HepG2 (cell line): ENCODE measurements around the gene TSTD1. TPM values are rescaled to one million over a fixed set of nuclear protein-coding genes. Genes with fewer than 3 reads are reported as not detected.

Experiments used
- ATAD3A ChIP-seq: sonication (generic); formaldehyde crosslinking; IDR thresholded peaks from 2 replicates; pipeline ENCODE4 v1.4.0; 2020; ENCODE audit warnings: missing genetic modification reagents
- HMG20B ChIP-seq: conservative IDR thresholded peaks from 2 replicates; pipeline ENCODE4 v1.6.1; 2016; ENCODE audit warnings: missing genetic modification reagents, missing compliant biosample characterization
- MBNL3 ChIP-seq: fragments of 250-450 bp; sonication (Bioruptor Pico); conservative IDR thresholded peaks from 2 replicates; pipeline ENCODE4 v1.8.0; 2022; ENCODE audit warnings: mild to moderate bottlenecking, inconsistent platforms
- SUZ12 ChIP-seq: fragments of 150-350 bp; IDR thresholded peaks from 2 replicates; pipeline ENCODE4 v1.6.1; 2014; ENCODE audit warnings: low read depth, low read length
- ZC3H13 ChIP-seq: sonication (generic); formaldehyde crosslinking; IDR thresholded peaks from 2 replicates; pipeline ENCODE4 v1.8.1; 2023; ENCODE audit warnings: mild to moderate bottlenecking, missing genetic modification reagents, moderate library complexity
- ZNF232 ChIP-seq: sonication (generic); formaldehyde crosslinking; IDR thresholded peaks from 2 replicates; pipeline ENCODE4 v1.4.0; 2020; ENCODE audit warnings: missing genetic modification reagents, borderline replicate concordance
- polyA plus RNA-seq, 8 experiments: library from polyadenylated mRNA; depleted of rRNA in 3 of 8; stranded (reverse) in 7 of 8; unstranded in 1 of 8; fragments of >200 nt; fragmentation: Illumina TruSeq in 4 of 8; extraction: Trizol in 4 of 8; gene quantifications; 2 replicates each; pipeline versions ENCODE4 v1.2.1 to v1.2.3, GENCODE V29; 2011 to 2016; ENCODE audit warnings: low read depth in 4 of 8, missing spikeins in 1 of 8, mixed read lengths in 1 of 8; ENCODE audit not compliant: insufficient read depth in 1 of 8
- total RNA-seq, 5 experiments: library from RNA; depleted of rRNA; stranded (reverse); fragments of >200 nt; fragmentation: Illumina TruSeq; extraction: Trizol; gene quantifications; 2 replicates each; pipeline ENCODE4 v1.2.3, GENCODE V29; 2016; ENCODE audit warnings: low read depth in 1 of 5
- TF ChIP-seq, protein P1 (sequence below): sonication (generic); formaldehyde crosslinking; IDR thresholded peaks from 2 replicates; pipeline ENCODE4 v1.4.0; 2020; ENCODE audit warnings: missing genetic modification reagents

Gene TSTD1
- total and polyA plus RNA-seq, 2 of the 13 experiments (the other 11 are each of a cell fraction or from before 2014, with no cell fraction given): 0.15 to 0.31 TPM

DNA sequence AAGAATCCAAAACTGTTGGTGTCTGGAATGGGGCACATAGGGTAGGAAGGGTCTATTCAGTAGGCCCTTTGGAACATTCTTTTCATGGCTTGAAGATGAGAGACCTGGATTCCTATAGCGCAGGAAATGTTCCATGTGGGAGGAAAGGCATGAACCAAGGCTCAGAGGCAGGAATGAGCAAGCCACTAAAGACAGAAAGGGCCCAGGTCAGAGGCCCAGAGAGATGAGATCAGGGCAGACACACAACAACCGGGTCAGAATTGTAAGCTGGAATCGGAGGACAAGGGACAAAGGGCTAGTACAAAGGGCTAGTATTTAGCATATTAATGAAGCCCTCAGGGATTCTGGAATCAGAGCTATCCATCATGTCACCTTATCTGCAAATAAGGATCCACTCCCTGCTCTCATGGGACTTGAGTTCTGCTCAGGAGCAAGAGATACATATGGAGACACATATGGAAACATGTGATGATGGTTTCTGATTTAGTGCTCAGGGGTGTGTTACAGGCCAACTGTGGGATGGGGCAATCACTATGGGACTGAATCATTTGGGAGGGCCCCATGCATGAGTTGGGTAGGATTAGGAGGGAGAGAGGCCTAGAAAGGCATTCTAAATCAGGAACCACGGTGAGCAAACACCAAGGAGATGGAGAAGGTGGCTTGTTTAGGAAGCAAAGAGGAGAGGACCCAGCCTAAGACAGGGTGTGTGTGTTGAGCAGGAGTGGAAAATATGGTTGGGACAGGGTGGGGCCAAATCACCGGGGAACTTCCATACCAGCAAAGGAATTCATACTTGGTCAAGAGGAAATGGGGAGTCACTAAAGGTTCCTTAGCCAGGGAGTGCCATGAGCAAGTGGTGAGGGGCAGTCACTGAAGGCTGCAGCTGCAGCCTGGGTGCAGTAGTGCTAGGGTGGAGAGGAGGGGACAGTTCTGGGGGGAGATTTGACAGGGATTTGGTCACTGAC lies 42.0 kb upstream of the TSTD1 start (continued):
- TF ChIP-seq, protein P1, sequence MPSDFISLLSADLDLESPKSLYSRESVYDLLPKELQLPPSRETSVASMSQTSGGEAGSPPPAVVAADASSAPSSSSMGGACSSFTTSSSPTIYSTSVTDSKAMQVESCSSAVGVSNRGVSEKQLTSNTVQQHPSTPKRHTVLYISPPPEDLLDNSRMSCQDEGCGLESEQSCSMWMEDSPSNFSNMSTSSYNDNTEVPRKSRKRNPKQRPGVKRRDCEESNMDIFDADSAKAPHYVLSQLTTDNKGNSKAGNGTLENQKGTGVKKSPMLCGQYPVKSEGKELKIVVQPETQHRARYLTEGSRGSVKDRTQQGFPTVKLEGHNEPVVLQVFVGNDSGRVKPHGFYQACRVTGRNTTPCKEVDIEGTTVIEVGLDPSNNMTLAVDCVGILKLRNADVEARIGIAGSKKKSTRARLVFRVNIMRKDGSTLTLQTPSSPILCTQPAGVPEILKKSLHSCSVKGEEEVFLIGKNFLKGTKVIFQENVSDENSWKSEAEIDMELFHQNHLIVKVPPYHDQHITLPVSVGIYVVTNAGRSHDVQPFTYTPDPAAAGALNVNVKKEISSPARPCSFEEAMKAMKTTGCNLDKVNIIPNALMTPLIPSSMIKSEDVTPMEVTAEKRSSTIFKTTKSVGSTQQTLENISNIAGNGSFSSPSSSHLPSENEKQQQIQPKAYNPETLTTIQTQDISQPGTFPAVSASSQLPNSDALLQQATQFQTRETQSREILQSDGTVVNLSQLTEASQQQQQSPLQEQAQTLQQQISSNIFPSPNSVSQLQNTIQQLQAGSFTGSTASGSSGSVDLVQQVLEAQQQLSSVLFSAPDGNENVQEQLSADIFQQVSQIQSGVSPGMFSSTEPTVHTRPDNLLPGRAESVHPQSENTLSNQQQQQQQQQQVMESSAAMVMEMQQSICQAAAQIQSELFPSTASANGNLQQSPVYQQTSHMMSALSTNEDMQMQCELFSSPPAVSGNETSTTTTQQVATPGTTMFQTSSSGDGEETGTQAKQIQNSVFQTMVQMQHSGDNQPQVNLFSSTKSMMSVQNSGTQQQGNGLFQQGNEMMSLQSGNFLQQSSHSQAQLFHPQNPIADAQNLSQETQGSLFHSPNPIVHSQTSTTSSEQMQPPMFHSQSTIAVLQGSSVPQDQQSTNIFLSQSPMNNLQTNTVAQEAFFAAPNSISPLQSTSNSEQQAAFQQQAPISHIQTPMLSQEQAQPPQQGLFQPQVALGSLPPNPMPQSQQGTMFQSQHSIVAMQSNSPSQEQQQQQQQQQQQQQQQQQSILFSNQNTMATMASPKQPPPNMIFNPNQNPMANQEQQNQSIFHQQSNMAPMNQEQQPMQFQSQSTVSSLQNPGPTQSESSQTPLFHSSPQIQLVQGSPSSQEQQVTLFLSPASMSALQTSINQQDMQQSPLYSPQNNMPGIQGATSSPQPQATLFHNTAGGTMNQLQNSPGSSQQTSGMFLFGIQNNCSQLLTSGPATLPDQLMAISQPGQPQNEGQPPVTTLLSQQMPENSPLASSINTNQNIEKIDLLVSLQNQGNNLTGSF (CRISPR knock-in tag): no peak
- TF ChIP-seq ATAD3A: no peak
- TF ChIP-seq ZC3H13 (CRISPR knock-in tag): no peak
- TF ChIP-seq HMG20B (CRISPR knock-in tag): no peak
- TF ChIP-seq MBNL3 (CRISPR knock-in tag): no peak
- TF ChIP-seq SUZ12: no peak
- TF ChIP-seq ZNF232: no peak
